GM12878 (cell line): ENCODE data around the gene TAS1R2. TPM values are rescaled to one million over a fixed set of nuclear protein-coding genes. Genes with fewer than 3 reads are reported as not detected.

Experiments used
- ATAC-seq: fragments of 200-7000 bp; cut with Tn5 transposase; 3 replicates; pipeline ENCODE4 v1.9.1; 2020; ENCODE audit warnings: mild to moderate bottlenecking, moderate library complexity
- BruUV-seq: library from RNA; stranded (reverse); fragments of 400-500 nt; replicated peaks from 2 replicates; lab custom pipeline; 2021; lab: Mats Ljungman, UMichigan
- CTCF ChIA-PET: fragments of 300-600 bp; sonication (Branson Sonifier 250); formaldehyde crosslinking; extraction: SDS; loops from one replicate; lab custom pipeline; 2021; ENCODE audit warnings: inconsistent platforms; lab: Yijun Ruan, JAX
- POLR2A ChIA-PET: fragments of 350-600 bp; formaldehyde crosslinking; extraction: SDS; loops from one replicate; lab custom pipeline; 2021; ENCODE audit warnings: inconsistent platforms; lab: Charles Lee
- RAD21 ChIA-PET: fragments of 300-600 bp; sonication (Branson Sonifier 250); formaldehyde crosslinking; loops from one replicate; lab custom pipeline; 2023; ENCODE audit warnings: antibody characterized with exemption; ENCODE audit not compliant: unreplicated experiment; lab: Charles Lee
- SMC1A ChIA-PET: fragments of 300-600 bp; sonication (Branson Sonifier 250); formaldehyde crosslinking; loops from one replicate; lab custom pipeline; 2023; ENCODE audit not compliant: unreplicated experiment, uncharacterized antibody; lab: Charles Lee
- DNase-seq: peaks from one replicate; pipeline ENCODE4 v3.0.0-alpha.2; 2011; ENCODE audit warnings: low read depth, low spot score
- FAIRE-seq: peaks from 3 replicates; lab custom pipeline; 2011; peaks lifted over from hg19 to GRCh38; lab: Jason Lieb, UNC
- H2AFZ ChIP-seq: 2 replicates; pipeline ENCODE4 v1.6.0; 2011; ENCODE audit warnings: low read depth, low read length, control low read depth; ENCODE audit not compliant: control insufficient read depth
- H3K27ac ChIP-seq: 2 replicates; pipeline ENCODE4 v1.5.1; 2011; ENCODE audit warnings: control low read depth; ENCODE audit not compliant: control insufficient read depth, insufficient read depth
- H3K27me3 ChIP-seq, 2 experiments: replicated peaks in 1 of 2; 2 replicates each; pipeline versions ENCODE4 v1.6.0 to v1.6.1; 2011; ENCODE audit warnings: low read length in 1 of 2; ENCODE audit not compliant: control insufficient read depth in 2 of 2, insufficient read depth in 2 of 2
- H3K36me3 ChIP-seq, 2 experiments: 2 replicates each; pipeline ENCODE4 v1.5.1; 2011; ENCODE audit warnings: low read length in 1 of 2; ENCODE audit not compliant: control insufficient read depth in 2 of 2, insufficient read depth in 2 of 2
- H3K4me1 ChIP-seq: 2 replicates; pipeline ENCODE4 v1.6.1; 2011; ENCODE audit warnings: mild to moderate bottlenecking, low read length, moderate library complexity, mixed read lengths; ENCODE audit not compliant: control insufficient read depth, insufficient read depth
- H3K4me2 ChIP-seq: 2 replicates; pipeline ENCODE4 v1.6.0; 2011; ENCODE audit warnings: control low read depth; ENCODE audit not compliant: control insufficient read depth, insufficient read depth
- H3K4me3 ChIP-seq: fragments of 200-600 bp; sonication (generic); 2 replicates; pipeline ENCODE4 v1.5.1; 2016
- H3K79me2 ChIP-seq: 2 replicates; pipeline ENCODE4 v1.6.0; 2011; ENCODE audit warnings: low read length; ENCODE audit not compliant: control insufficient read depth, insufficient read depth
- H3K9ac ChIP-seq: 2 replicates; pipeline ENCODE4 v1.8.0; 2011; ENCODE audit warnings: low read length, control low read depth, mixed read lengths; ENCODE audit not compliant: control insufficient read depth, insufficient read depth
- H3K9me3 ChIP-seq: replicated peaks from 3 replicates; pipeline ENCODE4 v1.5.1; 2011; ENCODE audit warnings: mild to moderate bottlenecking, low read length; ENCODE audit not compliant: control insufficient read depth, insufficient read depth
- H4K20me1 ChIP-seq: 2 replicates; pipeline ENCODE4 v1.6.0; 2011; ENCODE audit not compliant: control insufficient read depth, insufficient read depth
- ETV6 ChIP-seq, 2 experiments: fragments of 450-650 bp in 1 of 2; IDR thresholded peaks in 1 of 2; conservative IDR thresholded peaks in 1 of 2; 2 replicates each; pipeline ENCODE4 v1.6.1; 2014; ENCODE audit warnings: antibody characterized with exemption in 1 of 2, borderline replicate concordance in 1 of 2, low read depth in 1 of 2, mild to moderate bottlenecking in 1 of 2, moderate library complexity in 1 of 2
- HDAC2 ChIP-seq: fragments of 200-600 bp; sonication (generic); IDR thresholded peaks from 2 replicates; pipeline ENCODE4 v1.6.1; 2017
- MEF2B ChIP-seq: fragments of 450-650 bp; IDR thresholded peaks from 2 replicates; pipeline ENCODE4 v1.6.1; 2018; ENCODE audit warnings: mild to moderate bottlenecking, moderate library complexity; ENCODE audit not compliant: partially characterized antibody, poor library complexity, severe bottlenecking
- NBN ChIP-seq: fragments of 450-650 bp; IDR thresholded peaks from 2 replicates; pipeline ENCODE4 v1.6.1; 2016
- RAD51 ChIP-seq: fragments of 450-650 bp; IDR thresholded peaks from 2 replicates; pipeline ENCODE4 v1.6.1; 2016; ENCODE audit warnings: moderate library complexity, mild to moderate bottlenecking, inconsistent platforms
- STAT3 ChIP-seq: IDR thresholded peaks from 2 replicates; pipeline ENCODE4 v1.6.1; 2011; ENCODE audit warnings: low read depth, low read length, improper control_type of control experiment
- TCF12 ChIP-seq: IDR thresholded peaks from 2 replicates; pipeline ENCODE4 v1.6.1; 2011; ENCODE audit warnings: low read depth, mild to moderate bottlenecking, low read length
- ZNF274 ChIP-seq: IDR thresholded peaks from one replicate; pipeline ENCODE4 v1.8.0; 2011; ENCODE audit not compliant: insufficient read length, insufficient read depth
- WGBS: methylation state at CpG from one replicate; pipeline ENCODE4 v1.1.6; 2016; ENCODE audit warnings: low lambda C conversion rate; ENCODE audit not compliant: insufficient replicate concordance, insufficient coverage; ENCODE audit errors: missing lambda C conversion rate; 5-methylcytosine and 5-hydroxymethylcytosine counted together
- in situ Hi-C: fragments of 300-500 bp; cut with MboI; formaldehyde crosslinking; loops from 9 replicates; pipeline ENCODE4 v1.14.3; 2018; ENCODE audit warnings: mixed read lengths
- intact Hi-C: fragments of 100-400 bp; cut with micrococcal nuclease; formaldehyde crosslinking; loops from one replicate; pipeline ENCODE4 v1.14.2; 2022; ENCODE audit not compliant: unreplicated experiment
- polyA plus RNA-seq, 11 experiments: library from polyadenylated mRNA; depleted of rRNA in 4 of 11; unstranded in 6 of 11; stranded (reverse) in 5 of 11; fragments of >200 nt; fragmentation: Nextera tagmentation in 4 of 11; fragmentation: Illumina TruSeq in 1 of 11; extraction: Ambion mirVana in 4 of 11; extraction: Trizol in 1 of 11; gene quantifications; 1 replicate in 1 of 11; 2 replicates in 10 of 11; pipeline versions ENCODE4 v1.2.1 to v1.2.3, GENCODE V29; 2011 to 2016; ENCODE audit warnings: inconsistent platforms in 2 of 11, missing spikeins in 2 of 11, low read depth in 1 of 11
- total RNA-seq, 4 experiments: library from RNA; depleted of rRNA in 3 of 4; stranded (reverse); fragments of >200 nt in 3 of 4; fragmentation: Illumina TruSeq in 1 of 4; extraction: Trizol in 1 of 4; gene quantifications; 2 replicates each; pipeline versions ENCODE4 v1.2.1 to v1.2.3, GENCODE V29; 2013 to 2021
- TF ChIP-seq, protein P1 (sequence below): IDR thresholded peaks from 2 replicates; pipeline ENCODE4 v1.6.1; 2012; ENCODE audit warnings: low read depth, low read length, improper control_type of control experiment
- TF ChIP-seq, protein P2 (sequence below): fragments of 450-650 bp; IDR thresholded peaks from 2 replicates; pipeline ENCODE4 v1.6.1; 2018; ENCODE audit warnings: mild to moderate bottlenecking, low read depth, moderate library complexity; ENCODE audit not compliant: partially characterized antibody

TAS1R2 gene
- total and polyA plus RNA-seq, 10 of the 15 experiments (the other 5 are each of a cell fraction or from before 2014, with no cell fraction given): not detected

DNA sequence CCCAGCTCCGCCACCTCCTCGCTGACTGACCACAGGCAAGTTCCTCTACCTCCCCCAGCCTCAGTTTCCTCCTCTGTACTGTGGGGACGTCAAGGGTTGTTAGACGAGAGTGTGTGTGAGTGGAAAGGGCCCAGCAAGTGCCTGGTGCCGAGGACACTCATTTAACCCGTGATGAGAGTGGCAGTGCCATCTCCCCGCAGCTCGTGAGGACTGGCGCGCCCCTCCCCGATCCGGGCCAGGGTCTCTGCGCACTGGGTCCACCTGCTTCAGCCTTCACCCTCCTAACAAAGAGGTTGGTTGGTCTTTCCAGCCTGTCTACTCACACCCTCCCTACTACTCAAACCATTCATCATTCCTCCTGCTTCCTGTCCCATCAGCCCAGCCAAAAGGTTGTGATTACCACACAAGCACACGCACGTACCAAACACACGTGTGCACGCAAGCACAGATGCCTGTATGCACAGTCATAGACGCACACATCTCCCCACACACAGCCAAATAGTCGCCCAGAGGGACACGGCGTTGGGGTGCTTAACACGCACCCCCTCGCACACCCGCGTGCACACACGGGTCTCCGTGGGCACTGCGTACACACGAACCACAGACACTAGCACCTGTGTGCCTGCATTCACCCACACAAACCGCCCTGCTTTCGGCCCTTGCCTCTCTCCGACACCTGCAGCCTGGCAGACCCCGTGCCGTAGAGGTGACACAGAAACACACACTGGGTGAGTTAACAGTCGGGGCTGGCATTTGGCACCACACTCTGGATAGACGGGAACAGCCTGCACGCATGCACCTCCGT, 39.3 kb downstream of the TAS1R2 start:
- Histone ChIP-seq H3K36me3 (no peaks in the 10 kb centered on the region), H3K27me3 (peaks cover 0 to 2% of the 10 kb centered on the region in 2 experiments; a peak in 2 of 4 replicates), H2AFZ (no peak overlapping the region), H3K4me3 (no peak overlapping the region), H3K4me2 (no peak overlapping the region), H3K9me3 (no peaks in the 10 kb centered on the region), H3K79me2 (no peaks in the 10 kb centered on the region), H4K20me1 (no peaks in the 10 kb centered on the region; the same call in 1 of the 2 replicates), H3K4me1 (no peaks in the 10 kb centered on the region), H3K9ac (no peak overlapping the region), H3K27ac (no peak overlapping the region)
- BruUV-seq: no TSS peak
- ATAC-seq (no peak), DNase-seq (no peak), FAIRE-seq (no peak)
- POLR2A ChIA-PET: no interaction called here
- TF ChIP-seq STAT3 (no peak), HDAC2 (no peak), RAD51 (no peak), ZNF274 (no peak), NBN (no peak), MEF2B (no peak), ETV6 (conservative IDR thresholded peaks at IDR 0.05 in 1 of 2, IDR thresholded peaks at IDR 0.05 in 1 of 2; ENCODE audit: borderline replicate concordance in 1 of 2, low read depth in 1 of 2) (no peak), TCF12 (no peak)
- TF ChIP-seq, protein P1, sequence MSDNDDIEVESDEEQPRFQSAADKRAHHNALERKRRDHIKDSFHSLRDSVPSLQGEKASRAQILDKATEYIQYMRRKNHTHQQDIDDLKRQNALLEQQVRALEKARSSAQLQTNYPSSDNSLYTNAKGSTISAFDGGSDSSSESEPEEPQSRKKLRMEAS: no peak
- TF ChIP-seq, protein P2, sequence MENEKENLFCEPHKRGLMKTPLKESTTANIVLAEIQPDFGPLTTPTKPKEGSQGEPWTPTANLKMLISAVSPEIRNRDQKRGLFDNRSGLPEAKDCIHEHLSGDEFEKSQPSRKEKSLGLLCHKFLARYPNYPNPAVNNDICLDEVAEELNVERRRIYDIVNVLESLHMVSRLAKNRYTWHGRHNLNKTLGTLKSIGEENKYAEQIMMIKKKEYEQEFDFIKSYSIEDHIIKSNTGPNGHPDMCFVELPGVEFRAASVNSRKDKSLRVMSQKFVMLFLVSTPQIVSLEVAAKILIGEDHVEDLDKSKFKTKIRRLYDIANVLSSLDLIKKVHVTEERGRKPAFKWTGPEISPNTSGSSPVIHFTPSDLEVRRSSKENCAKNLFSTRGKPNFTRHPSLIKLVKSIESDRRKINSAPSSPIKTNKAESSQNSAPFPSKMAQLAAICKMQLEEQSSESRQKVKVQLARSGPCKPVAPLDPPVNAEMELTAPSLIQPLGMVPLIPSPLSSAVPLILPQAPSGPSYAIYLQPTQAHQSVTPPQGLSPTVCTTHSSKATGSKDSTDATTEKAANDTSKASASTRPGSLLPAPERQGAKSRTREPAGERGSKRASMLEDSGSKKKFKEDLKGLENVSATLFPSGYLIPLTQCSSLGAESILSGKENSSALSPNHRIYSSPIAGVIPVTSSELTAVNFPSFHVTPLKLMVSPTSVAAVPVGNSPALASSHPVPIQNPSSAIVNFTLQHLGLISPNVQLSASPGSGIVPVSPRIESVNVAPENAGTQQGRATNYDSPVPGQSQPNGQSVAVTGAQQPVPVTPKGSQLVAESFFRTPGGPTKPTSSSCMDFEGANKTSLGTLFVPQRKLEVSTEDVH: no peak
- WGBS: 52% methylated on average over 38 of the region's 38 CpGs
- SMC1A ChIA-PET: no interaction called here
- intact Hi-C loops (loop anchor here (1.0 kb wide), 1 partner anchor 223 kb away; no protein-coding TSS in a partner anchor), in situ Hi-C loops (loop anchor here (5.0 kb wide), 1 partner anchor 218 kb away; no protein-coding TSS in a partner anchor)
- CTCF ChIA-PET: interaction anchor here (0.6 to 2.6 kb wide), 9 partner anchors 10 to 1503 kb away, joined by 3 to 13 read pairs (median 4); no protein-coding TSS in a partner anchor
- RAD21 ChIA-PET: interaction anchor here (2.1 kb wide), 1 partner anchor 223 kb away, joined by 5 read pairs; no protein-coding TSS in a partner anchor
